HG03439 (cell line): ENCODE results near the gene VAC14.
A peak's percentile ranks its signal among the peaks of the same experiment; 100 is the strongest.
"Not testable (repeated sequence)": the region's sequence is repeated elsewhere in the genome, so short reads cannot be mapped to it uniquely, and the experiment has no call there.

ENCODE experiments used
- ATAC-seq: cut with Tn5 transposase; IDR thresholded peaks from one replicate; pipeline ENCODE4 v1.9.1; 2021; ENCODE audit warnings: mild to moderate bottlenecking, moderate library complexity; ENCODE audit not compliant: unreplicated experiment

VAC14 gene

DNA sequence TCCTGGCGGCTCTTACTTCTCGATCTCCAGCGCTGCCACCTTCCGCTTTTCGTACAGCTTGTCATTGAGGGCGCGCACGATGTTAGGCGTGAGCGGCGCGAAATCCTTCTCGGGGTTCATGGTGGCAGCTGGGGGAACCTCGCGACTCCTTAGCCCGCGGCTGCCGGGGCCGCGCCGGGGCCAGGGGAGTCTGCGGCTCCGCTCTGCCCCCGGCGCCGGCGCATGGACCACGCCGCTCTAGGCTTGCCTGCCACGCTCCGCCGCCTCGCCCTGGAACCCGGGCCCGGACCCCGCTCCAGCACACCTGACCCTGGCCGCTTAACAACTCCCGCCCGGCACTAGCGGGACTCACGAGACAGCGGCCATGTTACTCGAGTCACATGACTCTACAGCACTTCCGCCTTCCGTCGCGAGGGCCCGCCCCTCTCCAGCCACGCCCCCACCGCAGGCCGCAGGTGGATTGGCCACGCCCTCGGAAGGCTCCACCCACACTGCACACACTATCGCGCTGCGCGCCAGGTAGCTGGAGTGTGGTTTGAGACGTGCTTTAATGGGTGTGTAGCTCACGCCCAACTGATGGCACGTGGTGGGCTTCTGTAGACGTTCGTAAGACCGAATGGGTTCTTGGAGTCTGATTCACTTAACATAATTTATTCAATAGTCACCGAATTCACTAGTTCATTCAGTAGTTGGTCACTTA lies at the start of gene VAC14:
Gene VAC14 (minus strand): TSS at position 378 of the 700 bp plus-strand sequence. CDS start 258 bp downstream, at position 120.
- ATAC-seq, result peak; percentile 93

DNA sequence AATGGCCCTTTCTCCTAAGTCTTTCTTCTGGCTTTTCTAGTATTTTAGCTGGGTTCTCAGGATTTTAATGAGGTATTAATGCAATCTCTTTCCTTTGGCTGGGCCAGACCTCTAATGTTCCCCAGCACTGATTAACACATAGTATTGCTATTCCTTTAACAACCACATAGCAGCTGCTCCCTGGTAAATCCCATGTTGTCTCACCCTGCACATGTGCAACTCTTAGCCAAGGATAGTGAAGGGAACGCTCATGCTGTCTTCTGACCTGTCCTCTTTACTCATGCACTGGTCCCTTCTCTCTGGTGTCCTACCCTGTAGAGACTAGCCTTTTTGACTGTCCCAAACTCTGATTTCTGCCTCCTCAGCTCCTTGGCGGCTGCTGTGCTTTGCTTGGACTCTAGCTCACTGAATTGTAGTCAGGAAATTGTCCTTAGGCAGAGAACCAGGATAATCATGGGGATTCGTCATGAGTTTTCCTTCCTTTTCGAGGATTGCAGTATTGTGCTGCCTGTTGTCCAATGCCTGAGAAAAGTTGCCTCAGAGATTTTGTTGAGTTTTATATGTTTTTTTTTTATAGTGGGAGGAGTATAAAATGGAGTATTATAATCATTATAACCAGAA lies 22.6 kb upstream of the VAC14 start:
- not testable (repeated sequence) for ATAC-seq

DNA sequence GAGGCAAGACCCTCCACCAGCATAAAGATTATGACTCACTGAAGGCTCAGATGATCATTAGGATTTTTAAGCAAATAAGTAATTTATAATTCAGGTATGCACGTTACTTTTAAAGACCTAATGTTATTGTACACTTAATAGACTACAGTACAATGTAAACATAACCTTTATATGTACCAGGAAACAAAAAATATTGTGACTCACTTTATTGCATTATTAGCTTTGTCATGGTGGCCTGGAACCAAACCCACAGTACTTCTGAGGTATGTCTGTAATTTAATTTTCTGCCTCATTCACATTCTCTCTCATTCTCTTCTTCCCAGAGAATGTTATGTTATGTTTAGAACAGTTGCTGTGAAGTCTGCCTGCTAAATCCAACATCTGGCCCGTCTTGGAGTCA lies 21.8 kb upstream of the VAC14 start:
- not testable (repeated sequence) for ATAC-seq

DNA sequence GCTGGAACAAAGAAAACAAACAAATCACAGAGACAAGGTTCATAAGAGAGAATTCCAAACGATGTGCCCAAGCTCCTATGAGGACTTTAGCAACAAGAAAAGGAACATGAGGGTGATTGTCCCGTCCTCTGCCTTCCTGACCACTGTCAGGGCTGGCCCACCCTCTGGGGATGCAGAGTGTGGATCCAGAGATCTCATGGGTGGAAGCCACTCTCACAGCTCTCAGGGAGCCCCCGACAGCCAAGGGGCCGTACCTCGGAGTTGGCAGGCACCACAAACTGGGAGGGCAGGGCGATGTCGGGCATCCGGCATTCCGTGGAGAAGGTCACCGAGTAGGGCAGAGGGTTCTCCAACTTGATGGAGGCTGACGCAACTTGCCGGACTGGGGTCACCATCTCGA lies 17.1 kb upstream of the VAC14 start:
- ATAC-seq, result not testable (repeated sequence)

DNA sequence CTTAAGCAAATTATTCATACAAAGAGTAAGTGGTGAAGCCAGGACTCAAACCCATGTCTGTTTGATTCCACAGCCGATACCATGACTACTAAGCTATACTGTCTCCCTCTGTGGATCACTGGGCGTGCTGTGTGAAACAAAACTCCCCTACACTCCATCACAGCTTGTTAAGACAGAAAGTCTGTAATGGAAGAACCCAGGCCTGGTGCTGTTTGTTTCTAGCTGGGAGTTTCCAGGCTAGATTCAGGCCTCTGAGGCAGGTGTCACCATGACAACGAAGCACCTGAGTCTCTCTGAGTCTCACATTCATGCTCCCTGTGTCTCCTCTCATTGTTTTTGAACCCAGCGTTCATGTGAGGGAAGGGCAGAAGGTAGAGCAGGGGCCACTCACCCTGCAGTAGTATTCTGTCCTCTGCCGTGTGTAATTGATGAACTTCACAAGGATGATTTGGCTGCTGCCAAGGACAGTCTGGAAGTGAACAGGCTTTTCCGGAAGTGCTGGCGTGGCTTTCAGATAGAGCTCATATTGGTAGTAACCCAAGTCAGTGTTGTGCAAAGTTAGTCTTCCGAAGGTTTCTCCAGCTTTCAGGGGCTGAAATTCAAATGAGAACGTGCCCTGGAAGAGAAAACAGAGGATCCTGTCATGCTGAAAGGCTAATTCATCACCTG lies 8.6 kb upstream of the VAC14 start:
- no peak for ATAC-seq

DNA sequence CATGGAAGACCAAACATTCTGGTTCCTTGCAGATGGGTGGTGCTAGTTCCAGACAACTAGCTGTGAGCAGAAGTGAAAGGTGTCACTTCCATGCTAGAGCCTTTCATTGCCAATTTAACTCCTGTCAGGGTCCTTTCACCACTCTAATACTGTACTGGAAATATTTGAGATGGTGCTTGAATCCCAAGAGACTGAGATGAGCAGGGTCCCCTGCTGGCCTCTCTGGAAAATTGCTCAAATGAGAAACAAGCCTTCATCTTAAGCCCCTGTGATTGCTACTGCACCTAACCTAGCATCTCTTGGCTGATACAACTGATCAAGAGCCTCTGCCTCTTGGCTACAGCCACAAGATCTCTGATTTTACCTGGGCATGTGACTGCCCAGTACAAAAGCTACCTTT lies 7.4 kb upstream of the VAC14 start:
- ATAC-seq, result no peak

DNA sequence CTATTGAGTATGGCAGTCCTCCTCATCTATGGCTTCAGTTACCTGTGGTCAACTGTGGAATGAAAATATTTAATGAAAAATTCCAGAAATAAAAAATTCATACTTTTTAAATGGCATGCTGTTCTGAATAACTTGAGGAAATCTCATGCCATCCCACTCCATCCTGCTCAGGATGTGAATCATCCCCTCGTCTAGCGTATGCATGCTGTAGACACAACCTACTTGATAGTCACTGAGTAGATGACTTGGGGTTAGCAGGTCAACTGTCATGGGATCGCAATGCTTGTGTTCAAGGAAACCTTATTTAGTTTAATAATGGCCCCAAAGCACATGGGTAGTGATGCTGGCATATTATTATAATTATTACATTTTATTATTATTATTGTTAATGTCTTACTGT lies 4.8 kb upstream of the VAC14 start:
- no peak for ATAC-seq

DNA sequence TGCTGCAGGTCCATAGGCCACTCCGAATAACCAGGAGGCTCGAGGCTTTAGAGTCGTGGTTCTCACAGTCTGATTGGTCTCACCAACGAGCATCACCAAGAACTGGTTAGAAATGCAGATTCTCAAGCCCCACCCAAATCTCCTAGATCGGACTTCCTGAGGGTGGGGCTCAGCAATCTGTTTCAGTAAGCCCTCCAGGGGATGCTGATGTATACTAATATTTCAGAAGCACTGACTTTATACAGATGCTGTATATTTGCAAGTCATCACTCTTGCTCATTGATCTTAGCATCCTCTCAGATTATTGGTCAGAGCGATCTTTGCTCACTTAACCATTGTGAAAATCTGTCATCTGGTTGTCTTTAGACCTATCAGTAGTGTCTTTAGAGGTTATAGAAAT lies 4.4 kb upstream of the VAC14 start:
- no peak for ATAC-seq

DNA sequence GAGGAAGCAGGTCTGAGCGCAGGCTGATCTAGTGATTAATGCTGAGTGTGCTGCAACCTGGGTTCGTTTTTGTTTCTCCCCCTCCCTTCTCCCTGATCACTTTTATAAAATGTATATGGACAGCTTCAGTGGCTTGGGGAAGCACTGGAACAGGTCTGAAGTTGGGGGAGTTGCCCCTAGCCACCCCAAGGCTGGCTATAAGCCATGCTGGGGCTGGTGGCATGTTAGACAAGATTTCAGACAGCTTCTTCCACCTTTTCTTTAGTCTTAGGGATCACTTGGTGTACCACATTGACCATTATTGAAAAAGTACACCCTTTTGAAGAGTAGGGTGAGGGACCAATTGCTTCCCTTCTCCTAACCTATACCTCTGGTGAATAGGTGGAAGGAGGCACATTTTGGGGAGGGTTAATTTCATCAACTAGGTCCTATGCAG lies 3.8 kb upstream of the VAC14 start:
- no peak for ATAC-seq

DNA sequence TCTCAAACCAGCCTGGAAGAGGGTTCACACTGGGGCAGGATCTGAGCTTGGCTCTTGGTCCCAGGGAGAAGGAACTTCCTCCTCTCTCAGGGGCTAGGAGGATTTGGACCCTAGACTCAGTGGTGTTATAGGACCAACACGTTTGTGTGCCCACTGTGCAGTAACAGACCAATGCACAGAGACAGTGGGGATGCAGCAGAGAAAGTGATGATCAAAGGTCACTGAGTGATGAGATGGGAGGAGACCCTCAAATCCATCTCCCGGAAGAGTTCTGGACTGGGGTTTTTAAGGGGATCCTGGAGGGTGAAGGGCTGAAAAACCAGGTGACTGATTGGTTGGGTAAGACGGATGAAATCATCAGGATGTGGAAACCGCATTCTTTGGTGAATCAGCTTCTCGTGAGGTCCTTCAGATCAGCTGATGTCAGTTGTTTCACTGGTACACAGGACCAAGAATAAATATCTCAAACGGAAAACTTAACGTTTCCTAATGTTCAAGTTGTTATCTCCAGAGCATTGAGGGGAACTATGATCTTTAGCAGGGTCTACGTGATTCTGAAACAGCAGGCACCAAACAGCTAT lies 3.3 kb upstream of the VAC14 start:
- no peak for ATAC-seq

DNA sequence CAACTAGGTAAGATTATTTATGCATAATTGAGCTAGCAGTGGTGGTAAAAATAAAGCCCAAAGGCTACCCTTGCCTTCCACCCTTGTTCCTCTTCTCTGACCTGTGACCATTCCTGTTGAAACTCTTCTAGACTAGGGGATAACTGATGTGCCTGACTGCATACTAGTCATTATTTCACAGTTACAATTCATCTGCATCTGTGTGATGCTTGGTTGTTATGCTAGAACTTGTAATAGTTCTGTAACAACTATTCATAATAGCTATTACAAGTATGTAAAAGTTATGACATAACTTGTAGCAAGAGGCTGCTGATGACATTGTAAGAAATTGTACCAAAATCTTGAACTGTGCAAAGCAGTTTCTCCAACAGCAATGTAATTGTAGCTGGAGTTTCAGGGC lies 2.4 kb upstream of the VAC14 start:
- ATAC-seq, result no peak

DNA sequence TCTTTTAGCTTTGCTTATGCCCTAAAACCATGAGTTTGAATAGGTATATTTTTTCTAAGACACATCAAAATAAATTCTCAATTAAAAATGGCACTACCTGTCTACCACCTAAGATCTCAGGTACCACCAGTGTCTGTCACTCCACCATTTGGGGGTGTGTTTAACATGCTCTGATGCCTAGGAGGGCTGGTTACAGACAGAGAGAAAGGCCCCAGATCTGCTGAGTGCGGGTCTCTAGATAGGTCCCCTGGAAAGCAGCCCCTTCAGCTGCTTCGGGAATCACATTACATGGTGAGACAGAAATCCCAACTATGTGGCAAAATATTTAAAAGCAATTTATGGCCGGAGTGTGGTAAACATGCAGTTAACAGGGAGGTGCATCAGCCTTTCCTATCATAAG lies 653 bp upstream of the VAC14 start:
- no peak for ATAC-seq

DNA sequence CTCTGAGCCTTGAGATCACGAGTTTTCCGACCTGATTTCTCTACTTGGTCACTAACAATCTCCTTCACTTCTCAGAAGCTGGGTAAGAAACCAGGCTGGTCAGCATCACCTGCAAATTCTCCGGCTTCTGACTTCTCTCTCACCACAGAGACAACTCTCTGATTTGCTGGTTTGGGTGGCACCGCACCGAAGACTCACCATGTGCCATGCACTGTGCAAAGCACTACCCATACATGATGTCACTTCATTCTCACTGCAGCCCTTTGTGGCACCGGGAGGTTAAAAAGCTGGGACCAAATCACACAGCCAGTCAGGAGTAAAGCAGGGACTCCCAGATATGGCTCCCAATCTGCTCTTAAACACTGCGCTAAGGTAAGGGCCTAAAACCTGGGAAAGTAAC lies 647 bp downstream of the VAC14 start:
- ATAC-seq, result peak; percentile 1

DNA sequence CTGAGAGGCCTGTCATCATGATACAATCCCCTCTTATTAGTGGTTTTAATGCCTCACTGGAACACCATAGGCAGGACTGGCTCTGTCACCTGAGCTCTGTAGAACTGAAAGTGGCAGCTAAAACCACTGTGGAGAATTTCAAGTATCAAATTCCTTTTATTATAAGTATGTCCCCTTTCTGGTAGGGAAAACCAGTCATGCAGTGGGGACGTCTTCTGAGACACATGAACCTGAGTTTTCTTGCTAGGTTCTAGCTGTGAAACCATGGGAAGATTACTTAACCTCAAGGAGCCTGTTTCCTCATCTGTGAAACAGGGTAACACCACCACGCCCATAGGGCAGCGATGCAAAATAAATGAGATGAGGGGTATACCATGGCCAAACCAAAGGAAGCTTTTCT lies 4.7 kb downstream of the VAC14 start:
- ATAC-seq, result no peak

DNA sequence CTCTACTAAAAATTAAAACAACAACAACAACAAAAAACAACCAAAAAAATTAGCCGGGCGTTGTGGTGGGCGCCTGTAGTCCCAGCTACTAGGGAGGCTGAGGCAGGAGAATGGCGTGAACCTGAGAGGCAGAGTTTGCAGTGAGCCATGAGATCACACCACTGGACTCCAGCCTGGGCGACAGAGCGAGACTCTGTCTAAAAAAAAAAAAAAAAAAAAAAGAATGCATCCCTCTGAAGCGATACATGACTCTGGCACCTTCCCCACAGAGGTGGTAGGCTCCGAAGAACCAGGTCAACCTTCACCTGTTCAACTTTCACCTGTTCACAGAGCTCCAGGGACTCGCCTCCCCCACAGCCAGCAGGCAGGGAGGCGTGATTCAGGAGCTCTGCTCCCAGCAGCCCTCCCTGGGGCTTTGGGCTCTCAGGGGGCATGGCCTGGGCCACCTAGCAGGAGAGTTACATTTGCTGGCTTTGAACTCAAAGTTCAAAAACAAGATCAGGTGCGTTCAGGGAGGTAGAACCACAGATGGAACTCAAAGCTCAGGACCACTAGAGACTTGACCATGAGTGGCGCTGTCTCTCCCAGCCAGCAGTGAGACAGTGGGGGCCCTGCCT lies 5.6 kb downstream of the VAC14 start:
- no peak for ATAC-seq

DNA sequence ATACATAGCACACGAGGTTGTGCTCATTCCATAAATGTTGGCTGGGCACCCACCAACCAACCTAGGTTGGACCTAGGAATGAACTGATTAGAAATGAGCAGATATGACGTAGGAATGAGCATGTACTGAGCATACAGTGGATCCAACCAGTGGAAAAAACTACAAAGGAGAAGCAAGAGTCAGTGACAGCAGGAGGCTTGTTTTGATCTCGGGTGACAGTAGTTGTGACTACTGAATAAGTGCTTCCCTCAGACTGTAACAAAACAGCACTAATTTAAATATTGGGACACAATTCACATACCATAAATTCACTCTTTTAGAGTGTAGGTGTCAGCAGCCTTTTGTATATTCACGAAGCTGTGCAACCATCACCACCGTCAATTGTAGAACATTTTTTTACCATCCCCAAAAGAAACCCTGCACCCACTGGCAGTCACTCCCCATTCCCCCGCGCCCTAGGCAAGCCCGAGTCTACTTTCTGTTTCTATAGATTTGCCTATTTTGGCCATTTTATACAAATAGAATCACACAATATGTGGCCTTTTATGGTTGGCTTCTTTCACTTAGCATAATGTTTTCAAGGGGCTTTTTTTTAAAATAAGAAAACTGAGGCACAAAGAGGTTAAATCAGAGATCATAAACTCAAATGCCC lies 7.0 kb downstream of the VAC14 start:
- ATAC-seq, result peak; percentile 50

DNA sequence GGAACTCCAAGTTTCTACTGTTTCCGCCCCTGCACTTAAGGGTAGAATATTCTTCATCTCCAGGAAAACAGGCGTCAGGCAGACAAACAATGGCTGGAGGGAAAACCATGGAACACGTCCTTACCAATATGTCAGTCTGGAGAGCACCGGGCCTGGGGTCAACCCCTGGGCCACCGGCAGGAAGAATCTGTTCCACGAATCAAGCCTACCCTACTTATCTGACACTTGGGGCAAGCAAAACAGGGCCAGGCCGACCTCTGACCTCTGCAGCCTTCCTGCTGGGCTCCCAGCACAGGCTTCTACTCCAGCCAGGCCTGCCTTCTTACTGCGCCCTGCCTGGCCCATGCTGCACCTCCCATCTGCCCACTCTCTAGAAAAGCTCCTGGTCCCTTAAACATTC lies 10.1 kb downstream of the VAC14 start:
- no peak for ATAC-seq

DNA sequence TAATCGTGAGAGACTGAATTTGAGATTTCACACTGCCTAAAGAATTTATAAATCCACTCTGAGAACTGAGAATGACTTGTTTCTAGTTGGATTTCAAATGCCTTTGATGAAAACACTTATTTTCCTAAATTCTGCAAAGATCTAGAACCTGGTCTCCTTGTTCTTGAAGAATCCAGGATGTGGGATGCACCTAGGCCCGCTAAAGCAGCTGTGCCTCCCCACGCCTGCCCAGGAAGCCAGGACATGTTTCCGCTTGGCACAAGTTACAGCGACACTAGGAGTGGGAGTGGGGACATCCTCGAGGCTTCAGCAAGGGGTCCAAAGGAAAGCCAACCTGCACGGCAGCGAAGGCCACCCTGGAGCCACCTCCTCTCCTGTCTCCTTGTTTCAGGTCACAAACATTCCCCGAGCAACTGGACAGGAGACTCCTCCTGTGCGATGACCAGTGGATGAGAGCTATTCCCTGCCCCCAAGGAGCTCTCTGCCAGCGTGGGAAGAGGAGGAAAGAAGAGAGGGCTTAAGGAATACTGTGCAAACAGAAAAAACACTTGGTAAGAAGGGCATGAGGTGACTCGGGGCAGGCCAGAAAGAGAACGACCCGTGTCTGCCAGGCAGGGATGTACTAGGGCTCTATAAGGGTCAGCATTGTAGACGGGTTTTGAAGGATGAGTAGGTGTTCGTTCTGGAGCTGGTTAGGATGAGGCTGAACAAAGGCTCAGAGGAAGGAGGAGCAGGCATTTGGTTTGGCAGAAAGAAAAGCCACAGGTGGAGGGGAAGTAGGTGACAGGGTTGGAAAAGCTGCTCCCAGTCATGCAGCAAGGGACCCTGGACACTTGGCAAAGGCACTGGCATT lies 11.1 kb downstream of the VAC14 start:
- ATAC-seq, result no peak

DNA sequence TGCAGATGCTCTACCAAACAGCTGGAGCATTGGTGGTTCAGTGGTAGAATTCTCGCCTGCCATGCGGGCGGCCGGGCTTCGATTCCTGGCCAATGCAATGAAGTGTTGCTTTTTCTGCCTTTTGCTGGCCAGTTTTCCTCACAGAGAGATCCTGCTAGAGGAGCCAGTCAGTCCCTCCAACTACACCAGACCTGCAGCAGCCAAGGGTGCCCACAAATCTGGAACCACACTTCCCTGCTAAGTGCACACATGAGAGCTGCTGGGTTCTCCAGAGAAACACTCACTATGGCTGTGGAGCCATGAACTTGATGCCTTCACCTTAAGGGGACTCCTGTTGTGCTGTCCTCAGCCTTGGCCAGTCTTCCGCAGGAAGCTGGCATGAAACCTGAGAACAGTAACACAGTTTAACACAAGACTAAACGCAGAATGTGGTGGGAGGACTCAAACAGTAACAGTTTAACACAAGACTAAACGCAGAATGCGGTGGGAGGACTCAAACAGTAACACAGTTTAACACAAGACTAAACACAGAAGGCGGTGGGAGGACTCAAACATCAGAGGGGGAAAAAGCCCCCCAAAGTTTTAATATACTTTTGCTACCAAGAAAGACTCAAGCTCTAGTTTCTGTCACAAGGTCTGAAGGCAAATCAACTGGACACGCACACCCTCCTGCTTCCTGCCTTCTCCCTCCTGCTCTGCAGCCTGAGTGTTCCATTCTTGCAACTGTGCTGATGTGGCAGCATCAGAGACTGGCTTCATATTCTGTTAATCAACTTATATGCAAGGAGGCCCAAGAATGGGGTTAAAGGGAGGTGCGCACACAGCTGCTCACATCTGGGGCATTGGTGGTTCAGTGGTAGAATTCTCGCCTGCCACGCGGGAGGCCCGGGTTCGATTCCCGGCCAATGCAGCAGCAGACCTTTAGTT lies 12.0 kb downstream of the VAC14 start:
- ATAC-seq, result no peak
